K562 (cell line): Measurements from ENCODE around the gene MTG2. TPM values are rescaled to one million over a fixed set of nuclear protein-coding genes. Genes with fewer than 3 reads are reported as not detected.

Experiments
- ETS2 ChIP-seq: IDR thresholded peaks from 2 replicates; pipeline ENCODE4 v1.6.1; 2016; ENCODE audit warnings: borderline replicate concordance, missing genetic modification characterization, mild to moderate bottlenecking, moderate library complexity, missing compliant biosample characterization; ENCODE audit not compliant: poor library complexity, severe bottlenecking
- ETV6 ChIP-seq, 3 experiments: fragments of 150-350 bp in 1 of 3; sonication (generic) in 1 of 3; formaldehyde crosslinking in 1 of 3; IDR thresholded peaks; 2 replicates each; pipeline versions ENCODE4 v1.6.1 to v1.8.0; 2014 to 2022; ENCODE audit warnings: borderline replicate concordance in 2 of 3, low read depth in 2 of 3, antibody characterized with exemption in 1 of 3, low read length in 1 of 3, mild to moderate bottlenecking in 1 of 3, missing genetic modification reagents in 1 of 3
- FIP1L1 ChIP-seq: fragments of 200-400 bp; formaldehyde crosslinking; IDR thresholded peaks from 2 replicates; pipeline ENCODE4 v1.6.1; 2018; ENCODE audit warnings: mild to moderate bottlenecking, low read depth, low read length; ENCODE audit not compliant: poor library complexity, severe bottlenecking
- ZBTB7A ChIP-seq: IDR thresholded peaks from 2 replicates; pipeline ENCODE4 v1.6.1; 2011; ENCODE audit warnings: low read depth, mild to moderate bottlenecking, low read length, moderate library complexity, borderline replicate concordance; ENCODE audit not compliant: control insufficient read depth
- polyA plus RNA-seq, 8 experiments: library from polyadenylated mRNA; depleted of rRNA in 4 of 8; stranded (reverse) in 5 of 8; unstranded in 3 of 8; fragments of >200 nt; fragmentation: Nextera tagmentation in 2 of 8; fragmentation: Illumina TruSeq in 1 of 8; extraction: Ambion mirVana in 2 of 8; extraction: Trizol in 1 of 8; gene quantifications; 2 replicates each; pipeline versions ENCODE4 v1.2.1 to v1.2.3, GENCODE V29; 2011 to 2014; ENCODE audit warnings: inconsistent platforms in 1 of 8, missing spikeins in 1 of 8
- total RNA-seq, 7 experiments: library from RNA; depleted of rRNA in 6 of 7; stranded (reverse); fragments of >200 nt in 6 of 7; fragmentation: Illumina TruSeq in 2 of 7; extraction: Trizol in 2 of 7; gene quantifications; 2 replicates each; pipeline versions ENCODE4 v1.2.1 to v1.2.3, GENCODE V29; 2011 to 2021; ENCODE audit warnings: low replicate concordance in 1 of 7
- TF ChIP-seq, protein P1 (sequence below): fragments of 200-800 bp; sonication (Bioruptor generic); IDR thresholded peaks from 2 replicates; pipeline ENCODE4 v1.6.1; 2017; ENCODE audit warnings: missing genetic modification characterization, missing compliant biosample characterization
- TF ChIP-seq, protein P2 (sequence below): fragments of 250-450 bp; sonication (Bioruptor Pico); IDR thresholded peaks from 2 replicates; pipeline ENCODE4 v1.8.0; 2022; ENCODE audit warnings: moderate library complexity, mild to moderate bottlenecking, inconsistent platforms
- TF ChIP-seq, protein P3 (sequence below): fragments of 150-350 bp; IDR thresholded peaks from 2 replicates; pipeline ENCODE4 v1.6.1; 2014; ENCODE audit warnings: low read depth, mild to moderate bottlenecking, low read length, borderline replicate concordance
- TF ChIP-seq, protein P4 (sequence below): fragments of 250-450 bp; sonication (Bioruptor Pico); IDR thresholded peaks from 2 replicates; pipeline ENCODE4 v1.8.0; 2022; ENCODE audit warnings: inconsistent platforms, mild to moderate bottlenecking, moderate library complexity, borderline replicate concordance

MTG2 gene
- total and polyA plus RNA-seq, 9 of the 15 experiments (the other 6 are each of a cell fraction or from before 2014, with no cell fraction given), result 8.7 to 67.5 (median 44.5) TPM

DNA sequence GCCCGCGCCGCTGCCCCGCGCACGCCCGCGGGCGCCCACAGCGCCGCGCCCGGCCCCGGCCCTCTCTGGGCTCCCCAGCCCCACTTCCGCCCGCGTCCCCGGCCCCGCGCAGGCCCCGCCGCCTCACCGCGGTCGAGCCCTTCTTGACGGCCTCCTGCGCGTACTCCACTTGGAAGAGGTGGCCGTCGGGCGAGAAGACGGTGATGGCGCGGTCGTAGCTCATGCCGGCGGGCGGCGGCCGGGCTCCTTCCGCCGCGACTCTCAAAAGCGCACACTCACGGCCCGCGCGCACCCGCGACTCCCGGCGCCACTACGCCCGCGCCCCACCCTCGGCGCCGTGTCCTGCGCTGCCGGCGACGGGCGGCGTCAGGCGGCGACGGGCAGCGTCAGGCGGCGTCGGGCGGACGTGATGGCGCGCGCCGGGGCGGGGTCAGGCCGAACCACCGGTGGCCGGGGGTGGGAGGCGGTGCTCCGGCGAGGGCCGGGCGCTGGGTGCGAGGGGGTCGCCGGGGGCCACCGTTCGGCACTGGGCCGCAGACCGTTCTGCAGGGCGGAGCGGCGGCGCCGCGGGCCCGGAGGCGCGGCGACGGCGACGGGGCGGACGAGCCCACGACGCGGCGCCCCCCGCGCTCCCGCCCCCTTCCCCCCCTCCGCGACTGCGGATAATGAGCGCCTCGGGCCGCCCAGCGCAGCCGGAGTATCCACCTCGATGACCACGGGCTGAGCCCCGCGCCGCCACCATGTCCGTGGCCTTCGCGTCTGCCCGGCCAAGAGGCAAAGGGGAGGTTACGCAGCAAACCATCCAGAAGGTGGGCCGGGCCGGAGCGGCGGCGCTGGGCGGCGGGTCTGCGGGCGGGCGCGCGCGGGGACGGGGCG lies 39.5 kb upstream of the MTG2 start, which contains the start of the genes PSMA7 and SS18L1 (continued):
- TF ChIP-seq ETV6 (IDR thresholded peaks at IDR 0.05; ENCODE audit: borderline replicate concordance in 1 of 2, low read depth in 2 of 2, low read length in 1 of 2), result no peak
- TF ChIP-seq ETV6 (CRISPR knock-in tag; IDR thresholded peaks at IDR 0.05; ENCODE audit: borderline replicate concordance), result no peak
- TF ChIP-seq ETS2, result no peak
- TF ChIP-seq, protein P1, sequence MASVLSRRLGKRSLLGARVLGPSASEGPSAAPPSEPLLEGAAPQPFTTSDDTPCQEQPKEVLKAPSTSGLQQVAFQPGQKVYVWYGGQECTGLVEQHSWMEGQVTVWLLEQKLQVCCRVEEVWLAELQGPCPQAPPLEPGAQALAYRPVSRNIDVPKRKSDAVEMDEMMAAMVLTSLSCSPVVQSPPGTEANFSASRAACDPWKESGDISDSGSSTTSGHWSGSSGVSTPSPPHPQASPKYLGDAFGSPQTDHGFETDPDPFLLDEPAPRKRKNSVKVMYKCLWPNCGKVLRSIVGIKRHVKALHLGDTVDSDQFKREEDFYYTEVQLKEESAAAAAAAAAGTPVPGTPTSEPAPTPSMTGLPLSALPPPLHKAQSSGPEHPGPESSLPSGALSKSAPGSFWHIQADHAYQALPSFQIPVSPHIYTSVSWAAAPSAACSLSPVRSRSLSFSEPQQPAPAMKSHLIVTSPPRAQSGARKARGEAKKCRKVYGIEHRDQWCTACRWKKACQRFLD (CRISPR knock-in tag), result no peak
- TF ChIP-seq, protein P2, sequence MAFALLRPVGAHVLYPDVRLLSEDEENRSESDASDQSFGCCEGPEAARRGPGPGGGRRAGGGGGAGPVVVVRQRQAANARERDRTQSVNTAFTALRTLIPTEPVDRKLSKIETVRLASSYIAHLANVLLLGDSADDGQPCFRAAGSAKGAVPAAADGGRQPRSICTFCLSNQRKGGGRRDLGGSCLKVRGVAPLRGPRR (CRISPR knock-in tag), result no peak
- TF ChIP-seq, protein P3, sequence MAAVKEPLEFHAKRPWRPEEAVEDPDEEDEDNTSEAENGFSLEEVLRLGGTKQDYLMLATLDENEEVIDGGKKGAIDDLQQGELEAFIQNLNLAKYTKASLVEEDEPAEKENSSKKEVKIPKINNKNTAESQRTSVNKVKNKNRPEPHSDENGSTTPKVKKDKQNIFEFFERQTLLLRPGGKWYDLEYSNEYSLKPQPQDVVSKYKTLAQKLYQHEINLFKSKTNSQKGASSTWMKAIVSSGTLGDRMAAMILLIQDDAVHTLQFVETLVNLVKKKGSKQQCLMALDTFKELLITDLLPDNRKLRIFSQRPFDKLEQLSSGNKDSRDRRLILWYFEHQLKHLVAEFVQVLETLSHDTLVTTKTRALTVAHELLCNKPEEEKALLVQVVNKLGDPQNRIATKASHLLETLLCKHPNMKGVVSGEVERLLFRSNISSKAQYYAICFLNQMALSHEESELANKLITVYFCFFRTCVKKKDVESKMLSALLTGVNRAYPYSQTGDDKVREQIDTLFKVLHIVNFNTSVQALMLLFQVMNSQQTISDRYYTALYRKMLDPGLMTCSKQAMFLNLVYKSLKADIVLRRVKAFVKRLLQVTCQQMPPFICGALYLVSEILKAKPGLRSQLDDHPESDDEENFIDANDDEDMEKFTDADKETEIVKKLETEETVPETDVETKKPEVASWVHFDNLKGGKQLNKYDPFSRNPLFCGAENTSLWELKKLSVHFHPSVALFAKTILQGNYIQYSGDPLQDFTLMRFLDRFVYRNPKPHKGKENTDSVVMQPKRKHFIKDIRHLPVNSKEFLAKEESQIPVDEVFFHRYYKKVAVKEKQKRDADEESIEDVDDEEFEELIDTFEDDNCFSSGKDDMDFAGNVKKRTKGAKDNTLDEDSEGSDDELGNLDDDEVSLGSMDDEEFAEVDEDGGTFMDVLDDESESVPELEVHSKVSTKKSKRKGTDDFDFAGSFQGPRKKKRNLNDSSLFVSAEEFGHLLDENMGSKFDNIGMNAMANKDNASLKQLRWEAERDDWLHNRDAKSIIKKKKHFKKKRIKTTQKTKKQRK, result no peak
- 0 out of 2 replicates have a peak, but pooled peaks have one; percentile 5 for TF ChIP-seq ZBTB7A
- TF ChIP-seq, protein P4, sequence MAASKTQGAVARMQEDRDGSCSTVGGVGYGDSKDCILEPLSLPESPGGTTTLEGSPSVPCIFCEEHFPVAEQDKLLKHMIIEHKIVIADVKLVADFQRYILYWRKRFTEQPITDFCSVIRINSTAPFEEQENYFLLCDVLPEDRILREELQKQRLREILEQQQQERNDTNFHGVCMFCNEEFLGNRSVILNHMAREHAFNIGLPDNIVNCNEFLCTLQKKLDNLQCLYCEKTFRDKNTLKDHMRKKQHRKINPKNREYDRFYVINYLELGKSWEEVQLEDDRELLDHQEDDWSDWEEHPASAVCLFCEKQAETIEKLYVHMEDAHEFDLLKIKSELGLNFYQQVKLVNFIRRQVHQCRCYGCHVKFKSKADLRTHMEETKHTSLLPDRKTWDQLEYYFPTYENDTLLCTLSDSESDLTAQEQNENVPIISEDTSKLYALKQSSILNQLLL, result no peak
- no peak for TF ChIP-seq FIP1L1
